GM12878 (cell line): ENCODE measurements around the gene PRKCE. TPM values are rescaled to one million over a fixed set of nuclear protein-coding genes. Genes with fewer than 3 reads are reported as not detected.

Experiments used
- ATAC-seq: fragments of 200-7000 bp; cut with Tn5 transposase; 3 replicates; pipeline ENCODE4 v1.9.1; 2020; ENCODE audit warnings: mild to moderate bottlenecking, moderate library complexity
- BruUV-seq: library from RNA; stranded (reverse); fragments of 400-500 nt; replicated peaks from 2 replicates; lab custom pipeline; 2021; lab: Mats Ljungman, UMichigan
- CTCF ChIA-PET: fragments of 300-600 bp; sonication (Branson Sonifier 250); formaldehyde crosslinking; extraction: SDS; loops from one replicate; lab custom pipeline; 2021; ENCODE audit warnings: inconsistent platforms; lab: Yijun Ruan, JAX
- POLR2A ChIA-PET: fragments of 350-600 bp; formaldehyde crosslinking; extraction: SDS; loops from one replicate; lab custom pipeline; 2021; ENCODE audit warnings: inconsistent platforms; lab: Charles Lee
- RAD21 ChIA-PET: fragments of 300-600 bp; sonication (Branson Sonifier 250); formaldehyde crosslinking; loops from one replicate; lab custom pipeline; 2023; ENCODE audit warnings: antibody characterized with exemption; ENCODE audit not compliant: unreplicated experiment; lab: Charles Lee
- SMC1A ChIA-PET: fragments of 300-600 bp; sonication (Branson Sonifier 250); formaldehyde crosslinking; loops from one replicate; lab custom pipeline; 2023; ENCODE audit not compliant: unreplicated experiment, uncharacterized antibody; lab: Charles Lee
- DNase-seq: peaks from one replicate; pipeline ENCODE4 v3.0.0-alpha.2; 2011; ENCODE audit warnings: low read depth, low spot score
- FAIRE-seq: peaks from 3 replicates; lab custom pipeline; 2011; peaks lifted over from hg19 to GRCh38; lab: Jason Lieb, UNC
- H2AFZ ChIP-seq: 2 replicates; pipeline ENCODE4 v1.6.0; 2011; ENCODE audit warnings: low read depth, low read length, control low read depth; ENCODE audit not compliant: control insufficient read depth
- H3K27ac ChIP-seq: 2 replicates; pipeline ENCODE4 v1.5.1; 2011; ENCODE audit warnings: control low read depth; ENCODE audit not compliant: control insufficient read depth, insufficient read depth
- H3K27me3 ChIP-seq, 2 experiments: replicated peaks in 1 of 2; 2 replicates each; pipeline versions ENCODE4 v1.6.0 to v1.6.1; 2011; ENCODE audit warnings: low read length in 1 of 2; ENCODE audit not compliant: control insufficient read depth in 2 of 2, insufficient read depth in 2 of 2
- H3K36me3 ChIP-seq, 2 experiments: 2 replicates each; pipeline ENCODE4 v1.5.1; 2011; ENCODE audit warnings: low read length in 1 of 2; ENCODE audit not compliant: control insufficient read depth in 2 of 2, insufficient read depth in 2 of 2
- H3K4me1 ChIP-seq: 2 replicates; pipeline ENCODE4 v1.6.1; 2011; ENCODE audit warnings: mild to moderate bottlenecking, low read length, moderate library complexity, mixed read lengths; ENCODE audit not compliant: control insufficient read depth, insufficient read depth
- H3K4me2 ChIP-seq: 2 replicates; pipeline ENCODE4 v1.6.0; 2011; ENCODE audit warnings: control low read depth; ENCODE audit not compliant: control insufficient read depth, insufficient read depth
- H3K4me3 ChIP-seq: fragments of 200-600 bp; sonication (generic); 2 replicates; pipeline ENCODE4 v1.5.1; 2016
- H3K79me2 ChIP-seq: 2 replicates; pipeline ENCODE4 v1.6.0; 2011; ENCODE audit warnings: low read length; ENCODE audit not compliant: control insufficient read depth, insufficient read depth
- H3K9ac ChIP-seq: 2 replicates; pipeline ENCODE4 v1.8.0; 2011; ENCODE audit warnings: low read length, control low read depth, mixed read lengths; ENCODE audit not compliant: control insufficient read depth, insufficient read depth
- H3K9me3 ChIP-seq: replicated peaks from 3 replicates; pipeline ENCODE4 v1.5.1; 2011; ENCODE audit warnings: mild to moderate bottlenecking, low read length; ENCODE audit not compliant: control insufficient read depth, insufficient read depth
- H4K20me1 ChIP-seq: 2 replicates; pipeline ENCODE4 v1.6.0; 2011; ENCODE audit not compliant: control insufficient read depth, insufficient read depth
- BMI1 ChIP-seq: fragments of 450-650 bp; IDR thresholded peaks from 2 replicates; pipeline ENCODE4 v1.6.1; 2016; ENCODE audit warnings: mild to moderate bottlenecking, moderate library complexity, borderline replicate concordance
- HDAC6 ChIP-seq: fragments of 200-600 bp; sonication (generic); IDR thresholded peaks from one replicate; pipeline ENCODE4 v1.8.0; 2017; ENCODE audit warnings: antibody characterized with exemption; ENCODE audit not compliant: unreplicated experiment
- MEF2A ChIP-seq: IDR thresholded peaks from 2 replicates; pipeline ENCODE4 v1.6.1; 2011; ENCODE audit warnings: low read depth, mild to moderate bottlenecking, low read length, moderate library complexity; ENCODE audit not compliant: insufficient read depth
- POLR2A ChIP-seq: IDR thresholded peaks from 2 replicates; pipeline ENCODE4 v1.6.1; 2011; ENCODE audit warnings: low read depth, mild to moderate bottlenecking, low read length
- RELB ChIP-seq: fragments of 450-650 bp; IDR thresholded peaks from 2 replicates; pipeline ENCODE4 v1.6.1; 2017; ENCODE audit warnings: low read depth, mild to moderate bottlenecking, moderate library complexity
- TAF1 ChIP-seq: IDR thresholded peaks from 2 replicates; pipeline ENCODE4 v1.6.1; 2011; ENCODE audit warnings: mild to moderate bottlenecking, low read depth, low read length, borderline replicate concordance
- WGBS: methylation state at CpG from one replicate; pipeline ENCODE4 v1.1.6; 2016; ENCODE audit warnings: low lambda C conversion rate; ENCODE audit not compliant: insufficient replicate concordance, insufficient coverage; ENCODE audit errors: missing lambda C conversion rate; 5-methylcytosine and 5-hydroxymethylcytosine counted together
- in situ Hi-C: fragments of 300-500 bp; cut with MboI; formaldehyde crosslinking; loops from 9 replicates; pipeline ENCODE4 v1.14.3; 2018; ENCODE audit warnings: mixed read lengths
- intact Hi-C: fragments of 100-400 bp; cut with micrococcal nuclease; formaldehyde crosslinking; loops from one replicate; pipeline ENCODE4 v1.14.2; 2022; ENCODE audit not compliant: unreplicated experiment
- polyA plus RNA-seq, 11 experiments: library from polyadenylated mRNA; depleted of rRNA in 4 of 11; unstranded in 6 of 11; stranded (reverse) in 5 of 11; fragments of >200 nt; fragmentation: Nextera tagmentation in 4 of 11; fragmentation: Illumina TruSeq in 1 of 11; extraction: Ambion mirVana in 4 of 11; extraction: Trizol in 1 of 11; gene quantifications; 1 replicate in 1 of 11; 2 replicates in 10 of 11; pipeline versions ENCODE4 v1.2.1 to v1.2.3, GENCODE V29; 2011 to 2016; ENCODE audit warnings: inconsistent platforms in 2 of 11, missing spikeins in 2 of 11, low read depth in 1 of 11
- total RNA-seq, 4 experiments: library from RNA; depleted of rRNA in 3 of 4; stranded (reverse); fragments of >200 nt in 3 of 4; fragmentation: Illumina TruSeq in 1 of 4; extraction: Trizol in 1 of 4; gene quantifications; 2 replicates each; pipeline versions ENCODE4 v1.2.1 to v1.2.3, GENCODE V29; 2013 to 2021
- TF ChIP-seq, protein P1 (sequence below): IDR thresholded peaks from 2 replicates; pipeline ENCODE4 v1.6.1; 2011; ENCODE audit warnings: mild to moderate bottlenecking, low read depth, low read length, moderate library complexity; ENCODE audit not compliant: insufficient replicate concordance

Gene PRKCE
- total and polyA plus RNA-seq, 10 of the 15 experiments (the other 5 are each of a cell fraction or from before 2014, with no cell fraction given): 2.6 to 28.2 (median 11.3) TPM

DNA sequence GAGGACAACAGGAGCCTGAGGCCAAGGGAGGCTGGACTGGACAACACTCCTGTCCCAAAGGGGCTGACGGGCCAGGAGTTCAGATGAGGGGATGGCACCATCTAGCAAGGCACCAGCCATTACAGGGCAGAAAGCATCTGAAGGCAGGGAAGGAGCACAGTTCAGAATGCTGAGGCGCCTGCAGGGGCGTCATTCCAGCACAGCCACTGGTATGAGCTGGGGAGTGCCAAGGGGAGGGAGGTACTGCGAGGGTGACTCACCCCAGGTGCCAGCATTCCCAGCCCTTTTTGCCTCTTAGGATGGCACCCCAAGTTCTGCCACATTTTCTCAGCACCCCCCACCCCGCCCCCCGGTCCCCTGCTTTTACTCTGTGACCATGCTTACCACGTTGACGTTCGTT, 515.9 kb downstream of the PRKCE start:
- TF ChIP-seq BMI1 (no peak), TAF1 (no peak), MEF2A (no peak), HDAC6 (no peak), RELB (no peak), POLR2A (no peak)
- TF ChIP-seq, protein P1, sequence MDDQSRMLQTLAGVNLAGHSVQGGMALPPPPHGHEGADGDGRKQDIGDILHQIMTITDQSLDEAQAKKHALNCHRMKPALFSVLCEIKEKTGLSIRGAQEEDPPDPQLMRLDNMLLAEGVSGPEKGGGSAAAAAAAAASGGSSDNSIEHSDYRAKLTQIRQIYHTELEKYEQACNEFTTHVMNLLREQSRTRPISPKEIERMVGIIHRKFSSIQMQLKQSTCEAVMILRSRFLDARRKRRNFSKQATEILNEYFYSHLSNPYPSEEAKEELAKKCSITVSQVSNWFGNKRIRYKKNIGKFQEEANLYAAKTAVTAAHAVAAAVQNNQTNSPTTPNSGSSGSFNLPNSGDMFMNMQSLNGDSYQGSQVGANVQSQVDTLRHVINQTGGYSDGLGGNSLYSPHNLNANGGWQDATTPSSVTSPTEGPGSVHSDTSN: no peak
- in situ Hi-C loops: no loop called here

More for the DNA sequence above, 515.9 kb downstream of the PRKCE start:
- ChIA-PET POLR2A (no interaction called here), CTCF (interaction anchor here (0.8 to 1.1 kb wide), 2 partner anchors 20 to 105 kb away, joined by 3 read pairs; no protein-coding TSS in a partner anchor), RAD21 (no interaction called here), SMC1A (no interaction called here)
- H3K4me1 ChIP-seq: no peaks in the 10 kb centered on the region
- ATAC-seq: no peak
- no TSS peak for BruUV-seq
- no peak overlapping the region for H3K4me2 ChIP-seq
- FAIRE-seq: no peak
- no peaks in the 10 kb centered on the region for H3K79me2 ChIP-seq
- H3K9ac ChIP-seq: no peak overlapping the region
- intact Hi-C loops: no loop called here
- H3K27me3 ChIP-seq: no peaks in the 10 kb centered on the region
- DNase-seq: no peak
- H3K36me3 ChIP-seq: peaks cover 3 to 6% of the 10 kb centered on the region in 2 experiments; a peak in 3 of 4 replicates
- H3K9me3 ChIP-seq: no peaks in the 10 kb centered on the region
- H3K4me3 ChIP-seq: no peak overlapping the region
- H4K20me1 ChIP-seq: no peaks in the 10 kb centered on the region
- no peak overlapping the region for H3K27ac ChIP-seq
- H2AFZ ChIP-seq: no peak overlapping the region
- 74% methylated on average over 8 of the region's 9 CpGs for WGBS
